Erythroblast (primary cell): ENCODE results near the gene EFHC1.

Source experiments
- GATA1 ChIP-seq: IDR thresholded peaks from 2 replicates; pipeline ENCODE4 v1.6.1; 2011; ENCODE audit warnings: low read depth, mild to moderate bottlenecking, control low read depth, low read length, moderate library complexity
- POLR2A ChIP-seq: IDR thresholded peaks from 2 replicates; pipeline ENCODE4 v1.6.1; 2011; ENCODE audit warnings: mild to moderate bottlenecking, low read length

DNA sequence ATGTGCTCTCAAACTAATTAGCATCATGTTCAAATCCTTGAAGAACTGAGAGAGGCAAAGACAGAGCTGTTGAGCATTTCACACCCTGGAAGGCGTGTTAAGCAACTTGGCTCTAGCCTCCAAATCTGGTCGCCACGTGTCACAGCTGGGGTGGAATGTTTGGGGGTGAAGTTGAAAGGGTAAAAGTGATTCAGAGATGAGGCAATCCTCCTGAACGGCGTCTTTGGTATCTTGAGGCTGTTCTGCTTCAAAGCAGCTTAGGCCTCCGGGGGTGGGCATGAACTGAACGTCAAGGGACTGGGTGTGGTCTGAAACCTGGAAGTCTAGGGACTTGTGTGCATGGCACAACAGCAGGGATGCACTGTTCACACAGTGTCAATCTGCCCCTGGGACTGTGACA is 94.4 kb downstream of the EFHC1 start:
- TF ChIP-seq POLR2A (no peak), GATA1 (no peak)
